ENCODE measurements around the gene ABHD12.

Gene ABHD12

GRCh38 chr20:25297141-25297905 is 93.3 kb downstream of the ABHD12 start:
- Mint-ChIP-seq H3K9me3 (no peaks in the 10 kb centered on the region), H3K4me3 (no peak overlapping the region), H3K27ac (peak overlapping the region; percentile 46 to 71), H3K27me3 (no peaks in the 10 kb centered on the region), H3K4me1 (peaks cover 27% of the 10 kb centered on the region)
- DNase-seq = no peak
- no peak for ATAC-seq

GRCh38 chr20:25296094-25297093 is 94.2 kb downstream of the ABHD12 start:
- H3K4me1 Mint-ChIP-seq = peaks cover 27% of the 10 kb centered on the region
- peak; percentile 32 for ATAC-seq
- H3K27me3 Mint-ChIP-seq = no peaks in the 10 kb centered on the region
- no peak overlapping the region for H3K4me3 Mint-ChIP-seq
- H3K9me3 Mint-ChIP-seq = no peaks in the 10 kb centered on the region
- peak in 1 of 2 donors; percentile 33 for DNase-seq
- peak overlapping the region in 1 of 2 donors; percentile 33 for H3K27ac Mint-ChIP-seq

- peak overlapping the region in 1 of 2 donors; percentile 52 for H3K27ac Mint-ChIP-seq
- H3K4me3 Mint-ChIP-seq = no peak overlapping the region
- ATAC-seq (no peak), DNase-seq (no peak)
- no peaks in the 10 kb centered on the region for H3K27me3 Mint-ChIP-seq
- H3K4me1 Mint-ChIP-seq = peaks cover 27% of the 10 kb centered on the region
- no peaks in the 10 kb centered on the region for H3K9me3 Mint-ChIP-seq
Observed at GRCh38 chr20:25295386-25296093, 95.1 kb downstream of the ABHD12 start.

GRCh38 chr20:25294459-25295385 is 95.9 kb downstream of the ABHD12 start:
- Mint-ChIP-seq H3K4me3 (no peak overlapping the region), H3K4me1 (peaks cover 22% of the 10 kb centered on the region), H3K27ac (peak overlapping the region; percentile 63 to 78), H3K27me3 (no peaks in the 10 kb centered on the region), H3K9me3 (no peaks in the 10 kb centered on the region)
- DNase-seq (peak; percentile 62 to 66), ATAC-seq (peak; percentile 82)

- DNase-seq (no peak), ATAC-seq (no peak)
- Mint-ChIP-seq H3K4me3 (no peak overlapping the region), H3K27me3 (no peaks in the 10 kb centered on the region), H3K27ac (peak overlapping the region in 1 of 2 donors; percentile 63), H3K9me3 (no peaks in the 10 kb centered on the region), H3K4me1 (peaks cover 17% of the 10 kb centered on the region)
Observed at GRCh38 chr20:25293910-25294458, 96.7 kb downstream of the ABHD12 start.

- Mint-ChIP-seq H3K27me3 (no peaks in the 10 kb centered on the region), H3K4me3 (no peak overlapping the region), H3K4me1 (peaks cover 19% of the 10 kb centered on the region), H3K9me3 (no peaks in the 10 kb centered on the region), H3K27ac (no peak overlapping the region)
- ATAC-seq = no peak
- no peak for DNase-seq
Observed at GRCh38 chr20:25293507-25293906, 97.1 kb downstream of the ABHD12 start.

GRCh38 chr20:25292176-25292891 is 98.3 kb downstream of the ABHD12 start:
- DNase-seq (no peak), ATAC-seq (no peak)
- Mint-ChIP-seq H3K27ac (peak overlapping the region; percentile 33 to 97), H3K27me3 (no peaks in the 10 kb centered on the region), H3K9me3 (no peaks in the 10 kb centered on the region), H3K4me3 (no peak overlapping the region), H3K4me1 (peaks cover 22% of the 10 kb centered on the region)

- no peaks in the 10 kb centered on the region for H3K9me3 Mint-ChIP-seq
- H3K4me3 Mint-ChIP-seq = no peak overlapping the region
- ATAC-seq = no peak
- H3K27me3 Mint-ChIP-seq = no peaks in the 10 kb centered on the region
- DNase-seq = no peak
- H3K27ac Mint-ChIP-seq = peak overlapping the region in 1 of 2 donors; percentile 97
- peaks cover 17% of the 10 kb centered on the region for H3K4me1 Mint-ChIP-seq
Observed at GRCh38 chr20:25291432-25292133, 99.1 kb downstream of the ABHD12 start.

GRCh38 chr20:25290646-25291431 is 99.8 kb downstream of the ABHD12 start:
- peaks cover 12% of the 10 kb centered on the region for H3K4me1 Mint-ChIP-seq
- no peak for DNase-seq
- no peaks in the 10 kb centered on the region for H3K9me3 Mint-ChIP-seq

GRCh38 chr20:25289886-25290597 is 100.6 kb downstream of the ABHD12 start:
- Mint-ChIP-seq H3K27me3 (no peaks in the 10 kb centered on the region), H3K4me3 (no peak overlapping the region), H3K4me1 (peaks cover 12% of the 10 kb centered on the region), H3K9me3 (no peaks in the 10 kb centered on the region), H3K27ac (peak overlapping the region; percentile 5 to 61)
- DNase-seq = no peak
- no peak for ATAC-seq

More at GRCh38 chr20:25290646-25291431, 99.8 kb downstream of the ABHD12 start:
- peak overlapping the region in 1 of 2 donors; percentile 97 for H3K27ac Mint-ChIP-seq
- no peaks in the 10 kb centered on the region for H3K27me3 Mint-ChIP-seq
- H3K4me3 Mint-ChIP-seq = no peak overlapping the region
- no peak for ATAC-seq

- H3K27me3 Mint-ChIP-seq = no peaks in the 10 kb centered on the region
- ATAC-seq = no peak
- no peaks in the 10 kb centered on the region for H3K9me3 Mint-ChIP-seq
- H3K4me1 Mint-ChIP-seq = peaks cover 9% of the 10 kb centered on the region
- no peak overlapping the region for H3K4me3 Mint-ChIP-seq
- DNase-seq = no peak
- peak overlapping the region; percentile 69 to 93 for H3K27ac Mint-ChIP-seq
Observed at GRCh38 chr20:25288291-25289181, 102.1 kb downstream of the ABHD12 start.

Data from stimulated activated naive CD8-positive, alpha-beta T cell treated with anti-CD3 and anti-CD28 coated beads, Interleukin-15, amount 100 ng/mL, for 72 hours (primary cell).